GM18870 (cell line): ENCODE data around the gene TTLL9.

Experiments
- ATAC-seq: cut with Tn5 transposase; IDR thresholded peaks from one replicate; pipeline ENCODE4 v1.9.1; 2021; ENCODE audit warnings: moderate library complexity; ENCODE audit not compliant: unreplicated experiment

Gene TTLL9

DNA sequence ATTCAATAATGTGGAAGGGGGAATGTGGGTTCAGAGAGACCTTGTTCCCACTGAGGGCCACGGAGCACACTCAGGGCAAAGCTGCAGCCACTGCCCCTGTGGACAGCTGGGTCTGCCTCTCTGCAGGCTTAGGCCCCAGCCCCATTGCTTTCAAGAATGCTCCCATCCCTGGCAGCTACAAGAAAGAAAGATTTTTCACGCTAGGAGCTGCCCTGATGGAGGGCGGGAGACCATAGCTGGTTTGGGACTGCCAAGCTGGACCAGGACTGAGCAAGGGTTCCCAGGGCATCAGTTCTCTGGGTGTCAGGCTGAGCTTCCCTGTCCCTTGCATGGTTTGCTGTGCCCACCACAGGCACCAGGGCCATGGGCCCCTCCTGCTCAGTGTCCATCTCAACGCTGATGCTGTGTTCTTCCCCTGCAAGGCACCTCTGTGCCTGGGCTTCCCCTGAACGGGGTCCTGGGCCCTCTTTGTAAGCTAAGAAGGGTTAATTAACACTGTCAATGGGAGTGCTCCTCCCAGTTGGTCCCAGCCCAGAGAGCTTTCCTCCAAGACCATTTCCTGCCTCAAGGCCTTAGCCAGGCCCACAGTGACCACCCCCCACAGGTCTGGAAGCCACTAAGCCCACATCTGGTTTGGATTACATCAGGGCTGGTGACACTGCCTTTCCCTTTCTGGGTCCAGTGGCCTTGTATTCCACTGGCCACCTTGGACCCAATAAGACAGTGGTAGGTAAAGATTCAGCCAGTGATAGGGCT lies 33.4 kb upstream of the TTLL9 start:
- ATAC-seq, result no peak

DNA sequence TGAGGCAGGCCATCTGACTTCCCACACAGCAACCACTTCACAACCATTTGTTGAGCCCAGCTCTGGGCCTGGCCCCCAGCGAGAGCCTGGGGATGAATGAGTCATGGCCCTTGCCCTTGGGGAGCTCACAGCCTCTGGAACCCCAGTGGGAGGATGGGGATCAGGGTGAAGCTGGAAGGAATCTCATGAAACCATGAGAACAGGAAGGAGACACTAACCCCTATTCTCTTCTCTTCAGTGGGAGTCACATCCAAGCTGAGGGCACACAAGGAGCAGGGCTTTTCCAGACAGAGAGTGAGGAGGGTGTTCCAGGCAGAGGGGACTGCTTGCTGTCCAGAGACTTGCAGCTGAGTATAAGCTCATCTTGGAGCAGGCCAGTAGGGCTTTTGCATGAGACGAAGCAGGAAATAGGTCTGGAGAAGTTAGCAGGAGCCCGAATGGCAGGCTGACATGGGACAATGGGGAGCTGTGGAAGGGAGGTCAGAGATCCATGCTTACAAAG lies 32.5 kb upstream of the TTLL9 start:
- ATAC-seq, result no peak

DNA sequence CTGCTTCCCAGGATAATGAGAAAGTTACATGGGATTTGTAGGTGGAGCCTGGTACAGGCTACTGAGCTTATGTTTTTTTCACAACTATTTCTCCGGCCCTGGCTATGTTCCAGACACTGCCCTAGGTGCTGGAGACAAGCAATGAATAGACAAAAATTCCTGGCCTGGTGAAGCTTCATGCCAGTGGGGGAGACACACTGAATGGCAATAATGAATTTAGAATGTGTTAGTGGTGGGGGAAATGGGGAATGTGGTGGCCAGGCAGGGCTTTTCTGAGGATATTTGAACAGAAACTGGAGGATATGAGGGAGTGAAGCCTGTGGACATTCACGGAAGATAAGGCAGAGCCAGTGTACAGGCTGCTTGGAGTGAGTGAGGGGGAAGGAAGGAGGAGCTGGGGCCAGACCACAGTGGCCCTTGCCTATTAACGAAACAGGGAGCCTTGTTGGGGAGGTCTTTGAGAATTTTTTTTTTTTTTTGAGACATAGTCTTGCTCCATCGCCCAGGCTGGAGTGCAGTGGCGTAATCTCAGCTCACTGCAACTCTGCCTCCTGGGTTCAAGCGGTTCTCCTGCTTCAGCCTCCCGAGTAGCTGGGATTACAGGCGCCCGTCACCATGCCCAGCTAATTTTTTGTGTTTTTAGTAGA lies 31.7 kb upstream of the TTLL9 start:
- no peak for ATAC-seq

DNA sequence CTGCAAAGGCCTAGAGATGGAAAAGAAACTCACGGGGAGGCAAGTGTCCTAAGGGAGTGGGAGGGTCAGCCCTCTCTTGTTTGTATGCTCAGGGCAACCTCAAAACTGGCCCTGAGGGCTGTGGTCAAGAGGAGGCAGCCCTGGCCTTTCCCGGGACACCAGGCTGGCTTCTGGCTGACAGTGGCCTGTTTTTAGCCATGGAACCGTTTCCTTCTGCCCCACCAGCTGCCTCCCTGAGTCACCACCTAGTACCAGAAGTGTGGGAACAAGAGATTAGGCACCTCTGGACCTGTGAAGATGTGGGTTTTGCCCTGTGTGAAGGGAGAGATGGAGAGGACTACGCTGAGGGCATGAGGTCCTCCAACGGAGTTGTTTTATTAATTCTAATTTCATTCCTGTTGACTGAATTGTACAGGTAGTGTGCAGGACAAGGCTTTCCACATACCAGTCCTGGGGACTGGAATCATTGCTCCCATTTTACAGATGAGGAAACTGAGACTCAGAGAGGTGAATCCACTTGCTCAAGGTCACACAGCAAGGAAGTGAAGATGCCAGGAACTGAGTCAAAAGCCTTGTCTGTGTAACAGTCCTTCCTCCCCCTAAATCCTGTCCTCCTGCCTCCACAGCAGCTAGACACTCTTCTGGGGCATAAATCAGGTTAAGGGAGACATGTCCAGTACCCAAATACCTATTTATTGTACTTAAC lies 30.5 kb upstream of the TTLL9 start:
- ATAC-seq, result no peak

DNA sequence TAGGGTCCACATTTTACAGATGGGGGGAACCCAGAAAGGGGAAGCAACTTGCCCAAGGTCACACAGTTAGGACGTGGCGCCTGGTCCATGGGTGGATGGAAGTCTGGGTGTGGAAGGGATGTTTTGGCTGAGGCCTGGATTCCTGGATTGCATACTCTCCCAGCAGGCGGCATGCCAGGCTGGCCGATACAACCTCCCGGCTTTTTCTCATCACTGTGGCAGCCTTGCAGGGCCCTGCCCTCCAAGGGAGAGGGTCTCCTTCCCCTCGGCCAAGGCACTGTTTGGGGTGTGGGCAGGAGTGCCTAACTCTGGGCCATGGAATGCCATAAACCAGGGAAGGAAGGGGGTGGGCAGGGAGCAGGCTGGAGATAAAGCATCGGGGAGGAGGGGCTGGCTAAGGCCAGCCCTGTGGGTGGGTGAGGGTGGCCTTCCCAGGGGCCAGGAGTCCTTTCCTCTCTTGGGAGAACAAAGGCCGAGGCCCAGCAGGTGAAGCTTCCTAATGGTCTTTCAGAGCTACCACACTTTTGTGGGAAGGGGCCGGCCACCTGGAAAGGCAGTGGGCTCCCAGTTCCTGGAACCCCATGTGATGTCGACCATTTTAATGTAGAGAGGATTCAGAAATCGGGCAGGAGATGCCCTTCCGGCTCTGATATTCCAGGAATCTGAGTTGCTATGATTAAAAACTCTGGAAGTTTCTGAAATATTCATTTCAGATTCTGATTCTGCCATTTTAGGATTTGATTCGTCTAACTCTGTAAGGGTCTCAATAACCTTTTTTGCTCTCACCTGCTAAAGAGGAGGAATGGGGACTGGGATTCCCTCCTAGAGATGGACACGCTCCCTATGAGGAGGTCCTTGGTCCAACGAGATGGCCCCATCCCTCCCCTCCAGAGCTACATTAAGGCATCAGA lies 29.3 kb upstream of the TTLL9 start:
- no peak for ATAC-seq

DNA sequence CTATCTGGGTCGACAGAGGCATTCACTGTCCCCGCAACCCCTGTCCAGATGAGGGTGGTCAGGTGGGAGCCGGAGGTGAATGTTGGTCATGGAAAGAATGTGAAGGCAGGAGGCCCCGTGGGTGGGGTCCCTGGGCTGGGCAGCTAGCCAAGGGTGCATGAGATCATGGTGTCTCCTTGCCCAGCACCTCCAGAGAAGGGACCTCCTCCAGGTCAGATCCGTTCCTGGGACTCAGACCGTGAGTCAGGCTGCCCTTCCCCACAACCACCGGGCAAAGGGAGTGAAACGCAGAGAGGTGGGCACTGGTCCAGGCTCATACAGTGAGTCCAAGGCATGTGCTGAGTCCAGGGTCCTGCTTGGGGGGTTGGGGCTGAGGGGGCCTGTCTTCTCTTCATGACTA lies 28.5 kb upstream of the TTLL9 start:
- no peak for ATAC-seq

DNA sequence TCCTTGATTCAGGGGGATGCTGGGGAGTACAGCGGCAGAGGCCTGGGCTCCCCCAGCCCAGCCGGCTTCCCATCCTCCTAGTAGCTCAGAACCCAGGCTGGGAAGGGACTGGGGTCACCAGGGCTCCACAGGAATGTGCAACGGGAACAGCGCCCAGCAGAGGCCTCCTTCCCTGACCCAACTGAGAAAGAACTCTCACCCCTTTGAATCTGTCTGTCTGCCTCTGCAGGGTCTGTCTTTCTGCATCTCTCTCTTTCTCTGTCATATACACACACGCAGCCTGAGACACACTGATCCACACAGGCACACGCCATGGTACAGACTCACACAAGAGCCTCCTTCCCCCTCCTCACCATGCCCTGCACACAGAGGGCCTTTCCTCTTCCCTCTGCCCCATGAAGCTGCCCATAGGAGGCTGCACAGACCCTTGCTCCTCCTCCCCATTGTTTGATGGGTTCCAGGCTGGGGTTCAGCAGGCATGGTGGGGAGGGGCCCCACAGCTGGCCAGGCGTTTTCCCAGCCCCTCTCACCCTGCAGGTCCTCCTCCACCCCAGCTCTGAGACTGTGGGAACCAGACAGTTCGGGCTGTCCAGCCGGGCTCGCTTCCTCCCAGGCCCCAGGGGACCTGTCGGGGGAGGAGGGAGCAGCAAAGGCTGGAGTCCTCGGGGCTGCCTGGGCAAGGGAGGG lies 27.8 kb upstream of the TTLL9 start:
- no peak for ATAC-seq

DNA sequence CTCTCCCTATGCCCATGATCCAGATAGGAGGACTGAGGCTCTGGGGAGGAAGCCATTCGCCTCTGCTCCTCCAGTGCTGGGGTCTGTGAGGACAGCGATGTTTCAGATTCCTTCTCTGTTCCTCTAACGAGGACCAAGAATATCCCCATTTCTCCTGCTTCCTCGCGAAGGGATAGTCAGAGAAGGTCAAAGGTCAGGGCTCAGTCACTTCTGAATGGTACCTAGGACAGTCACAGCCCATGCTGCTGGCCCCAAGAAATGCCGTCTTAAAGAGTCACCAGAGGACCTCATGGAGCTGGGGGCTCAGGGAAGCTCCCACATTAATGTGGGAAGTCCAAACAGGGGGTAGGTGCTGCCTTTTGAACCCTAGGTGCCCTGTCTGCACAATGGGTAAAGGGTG lies 27.1 kb upstream of the TTLL9 start:
- ATAC-seq, result no peak

DNA sequence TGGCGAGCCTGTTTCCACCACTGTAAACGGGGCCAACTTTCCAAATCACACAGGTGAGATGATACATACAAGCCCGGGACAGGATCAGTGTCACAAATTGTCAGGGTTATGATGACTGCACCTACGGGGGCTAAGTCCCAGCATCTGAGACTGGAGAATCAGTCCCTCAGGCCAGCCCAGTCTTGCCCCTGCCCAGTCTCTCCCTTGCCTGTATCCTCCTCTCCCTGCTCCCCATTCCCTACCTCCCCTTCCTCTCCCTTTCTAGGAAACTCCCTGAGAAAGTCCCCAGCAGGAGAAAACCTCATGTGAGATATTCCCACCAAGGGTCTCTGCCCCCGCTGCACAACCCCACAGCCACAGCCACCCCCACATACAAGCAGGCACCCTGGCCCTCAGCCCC lies 26.6 kb upstream of the TTLL9 start:
- ATAC-seq, result no peak

DNA sequence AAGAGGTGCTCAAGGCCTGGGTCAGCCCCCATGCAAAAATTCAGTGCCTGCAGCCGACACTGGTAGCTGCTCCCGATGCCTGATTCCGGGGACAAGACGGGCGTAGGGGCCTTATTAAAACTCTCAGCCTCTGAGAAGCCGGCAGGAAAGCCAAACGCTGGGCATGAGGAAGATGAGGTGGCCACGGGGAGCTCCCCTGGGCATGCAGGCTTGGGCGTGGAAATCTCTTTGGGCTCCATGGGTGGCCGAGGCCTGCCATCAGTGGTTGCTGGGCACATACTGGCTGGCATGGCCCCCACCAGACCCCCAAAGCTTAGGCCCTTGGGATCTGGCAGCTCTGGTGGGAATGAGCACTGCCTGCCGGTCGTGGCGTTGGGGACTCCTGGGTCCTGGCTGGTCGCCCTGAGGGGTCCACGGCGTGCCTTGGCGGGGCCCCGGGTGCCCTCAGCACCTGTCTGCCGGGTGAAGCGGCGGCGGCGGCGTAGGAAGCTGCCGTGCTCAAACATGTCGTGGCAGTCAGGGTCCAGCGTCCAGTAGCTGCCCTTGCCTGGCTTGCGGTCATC lies 25.6 kb upstream of the TTLL9 start:
- ATAC-seq, result no peak

DNA sequence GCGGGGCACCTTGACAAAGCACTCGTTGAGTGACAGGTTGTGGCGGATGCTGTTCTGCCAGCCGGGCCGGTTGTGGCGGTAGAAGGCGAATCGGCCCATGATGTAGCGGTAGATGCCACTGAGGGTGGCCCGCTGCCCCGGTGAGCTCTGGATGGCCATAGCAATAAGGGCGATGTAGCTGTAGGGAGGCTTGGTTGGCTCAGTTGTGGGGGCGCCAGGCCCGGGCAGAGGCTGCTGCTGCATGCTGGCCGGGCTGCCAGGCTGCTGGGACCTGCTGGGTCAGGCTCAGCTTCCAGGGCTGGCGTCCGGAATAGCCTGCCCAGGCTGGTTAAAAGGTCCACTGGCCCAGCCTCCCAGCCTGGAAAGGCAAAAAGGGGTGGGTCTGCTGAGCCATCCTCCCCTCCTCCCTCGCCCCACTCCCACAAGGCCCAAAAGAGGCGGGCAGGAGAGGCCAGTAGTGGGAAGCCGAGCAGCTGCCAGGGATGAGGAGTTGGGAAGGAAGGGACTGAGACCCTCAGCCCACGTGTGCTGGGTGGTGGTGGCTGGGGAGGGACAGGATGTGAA lies 25.1 kb upstream of the TTLL9 start, which contains the start of gene FOXS1:
Gene FOXS1, minus strand, starts transcription at position 305 of the 564 bp plus-strand sequence. Its CDS starts 62 bp downstream, at position 243.
- no peak for ATAC-seq

DNA sequence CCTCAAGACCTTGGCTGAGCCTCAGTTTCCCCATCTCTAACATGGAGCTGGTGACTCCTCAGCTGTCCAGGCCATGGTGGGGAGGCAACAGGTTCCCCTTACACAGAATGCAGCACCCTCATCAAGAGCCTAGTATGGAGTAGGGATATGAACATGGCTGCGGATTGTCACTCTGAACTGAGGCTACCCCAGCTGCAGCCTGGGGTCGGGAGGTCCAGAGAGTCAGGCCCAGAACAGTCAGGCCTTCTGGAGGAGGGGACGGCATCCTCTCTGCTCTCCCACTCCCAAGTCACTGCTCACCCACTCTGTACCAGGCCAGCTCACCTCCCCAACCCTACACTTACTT lies 23.7 kb upstream of the TTLL9 start:
- ATAC-seq, result no peak

DNA sequence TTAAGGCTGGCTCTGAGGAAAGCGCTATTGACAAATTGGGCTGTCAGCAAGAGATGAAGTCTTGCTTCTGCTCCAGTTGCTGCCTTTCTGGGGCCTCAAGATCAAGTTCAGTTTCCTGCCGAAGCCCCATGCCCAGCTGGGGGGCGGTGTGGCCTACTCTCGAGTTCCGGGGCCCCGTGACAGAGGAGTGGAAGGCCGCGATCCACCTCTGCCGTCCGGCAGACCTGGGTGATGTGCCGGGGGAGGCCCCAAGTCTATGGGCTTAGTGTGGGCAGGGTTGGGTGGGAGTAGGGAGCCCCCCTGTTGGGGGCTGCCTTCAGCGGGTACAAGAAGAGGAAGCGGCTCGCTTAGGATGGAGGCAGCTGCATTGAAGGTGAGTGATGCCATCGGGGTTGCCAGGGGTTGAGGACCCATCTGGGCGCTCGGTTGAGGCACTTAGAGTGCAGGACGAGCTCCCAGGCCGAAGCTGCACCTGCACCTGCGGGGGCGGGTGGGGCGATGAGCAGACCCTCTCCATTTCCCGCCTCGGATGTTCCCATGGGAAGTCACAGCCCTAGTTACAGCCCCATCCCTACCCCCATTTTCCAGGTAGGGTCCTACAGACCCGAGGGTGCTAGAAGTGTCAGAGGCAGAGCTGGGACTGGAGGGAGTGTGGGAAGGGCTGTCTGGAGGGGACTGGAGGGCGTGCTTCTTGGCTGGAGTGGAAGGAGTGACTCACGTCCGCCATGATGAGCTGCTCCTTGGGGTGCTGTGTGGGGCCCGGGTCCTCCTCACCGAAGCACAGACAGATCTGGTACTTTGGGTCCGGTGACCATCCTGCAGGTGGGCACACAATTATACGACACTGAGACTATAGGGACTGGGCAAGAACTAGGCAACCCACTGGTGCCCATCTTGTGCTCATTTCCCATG lies 22.1 kb upstream of the TTLL9 start:
- no peak for ATAC-seq

DNA sequence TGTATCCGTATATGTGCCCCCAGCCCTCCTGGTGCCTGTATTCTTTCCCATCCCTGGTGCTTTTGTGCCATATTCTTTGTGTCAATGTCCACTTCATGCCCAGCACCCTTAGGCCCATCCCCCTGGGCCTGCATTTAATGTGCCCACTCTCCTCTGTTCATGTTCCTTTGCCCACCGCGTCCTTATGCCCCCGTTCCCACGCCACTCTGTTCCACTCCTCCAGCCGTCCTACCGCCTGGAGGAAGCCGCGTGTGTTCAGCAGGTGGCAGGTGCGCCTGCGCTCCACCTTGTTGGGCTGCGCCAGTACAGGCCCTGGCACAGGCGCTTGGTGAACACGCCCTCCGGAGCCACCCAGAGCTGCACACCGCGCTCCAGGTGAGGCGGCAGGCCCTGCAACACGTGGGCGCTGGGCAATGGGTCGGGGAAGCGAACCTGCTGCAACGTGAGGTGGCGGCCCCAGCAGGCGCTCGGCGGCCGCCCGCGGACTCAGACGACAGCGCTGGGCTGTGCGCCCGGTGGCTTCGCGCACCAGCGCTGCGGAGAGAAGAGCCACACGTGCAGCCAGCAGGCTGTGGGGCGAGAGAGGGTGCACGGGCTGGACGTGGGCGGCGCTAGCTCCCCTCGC lies 21.0 kb upstream of the TTLL9 start:
- ATAC-seq, result no peak

DNA sequence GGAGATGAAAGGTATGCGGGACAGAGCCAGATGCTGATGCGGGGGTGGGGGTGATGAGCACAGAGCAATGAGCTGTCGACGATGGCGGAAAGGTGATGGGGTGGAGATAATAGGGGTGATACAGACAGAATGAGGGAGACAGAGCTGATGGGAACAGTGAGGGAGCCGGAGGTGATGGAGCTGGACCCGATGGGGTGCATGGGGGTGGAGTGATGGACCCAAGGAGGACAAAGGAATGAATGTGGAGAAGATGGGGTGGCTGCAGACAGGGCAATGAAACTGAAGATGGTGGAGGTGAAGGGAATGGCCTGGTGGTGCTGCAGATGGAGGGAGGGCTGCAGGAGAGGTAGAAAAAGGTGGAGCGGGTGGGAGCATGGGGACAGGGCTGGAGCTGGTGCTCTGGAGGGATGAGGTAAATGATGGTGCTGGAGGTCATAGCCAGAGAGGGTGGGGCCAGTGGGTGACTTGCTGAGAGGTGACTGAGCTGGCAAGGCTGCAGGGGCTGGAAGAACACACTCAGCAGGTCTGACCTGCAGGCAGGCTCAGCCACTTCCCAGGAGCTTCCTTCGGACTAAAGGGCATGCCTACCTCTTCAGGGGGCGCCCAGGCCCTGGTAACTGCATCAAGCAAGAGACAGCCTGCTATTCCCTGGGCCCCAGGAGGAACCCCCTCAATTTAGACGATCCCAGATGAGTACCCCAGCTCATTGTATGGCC lies 19.0 kb upstream of the TTLL9 start:
- no peak for ATAC-seq

DNA sequence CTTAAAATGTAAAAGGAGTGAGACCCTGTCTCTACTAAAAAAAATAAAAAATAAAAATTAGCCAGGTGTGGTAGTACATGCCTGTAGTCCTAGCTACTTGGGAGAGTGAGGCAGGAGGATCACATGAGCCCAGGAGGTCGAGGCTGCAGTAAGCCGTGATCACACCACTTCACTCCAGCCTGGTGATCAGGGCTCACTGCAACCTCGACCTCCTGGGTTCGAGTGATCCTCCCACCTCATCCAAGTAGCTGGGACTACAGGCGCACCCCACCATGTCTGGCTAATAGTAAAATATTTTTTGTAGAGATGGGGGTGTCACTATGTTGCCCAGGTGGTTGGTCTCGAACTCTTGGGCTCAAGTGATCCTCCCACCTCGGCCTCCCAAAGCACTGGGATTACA lies 17.0 kb upstream of the TTLL9 start:
- no peak for ATAC-seq

DNA sequence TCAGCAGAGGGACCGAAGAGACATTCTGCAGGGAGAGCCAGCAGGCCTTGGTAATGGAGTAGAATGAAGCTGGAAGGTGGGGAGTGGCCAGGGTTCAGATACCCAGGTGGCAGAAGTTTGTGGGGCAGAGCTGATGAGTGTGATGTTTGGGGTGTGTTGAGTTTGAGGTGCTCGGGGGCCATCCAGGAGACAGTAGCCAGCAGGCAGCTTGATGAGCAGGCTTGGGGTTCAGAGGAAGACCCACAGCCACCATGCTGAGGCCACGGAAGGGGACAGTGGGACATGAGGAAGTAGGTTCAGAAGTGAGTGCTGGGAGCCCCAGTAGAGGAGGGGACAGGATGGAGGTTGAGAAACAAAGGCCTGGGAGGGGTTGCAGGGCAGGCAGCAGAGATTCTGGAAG lies 13.9 kb upstream of the TTLL9 start:
- ATAC-seq, result no peak
